Posterior cingulate gyrus (tissue), 11 donors: Measurements from ENCODE around the gene CDKAL1.

Experiments used
- DNase-seq, 10 donors: peaks; one replicate each; pipeline versions ENCODE4 v3.0.0 to v3.0.0-alpha.2; 2020 to 2021; ENCODE audit warnings: mixed read lengths in 3 of 10
- intact Hi-C: fragments of 100-400 bp; cut with DNase I; formaldehyde crosslinking; loops from one replicate; pipeline ENCODE4 v1.15.1; 2023

Gene CDKAL1

DNA sequence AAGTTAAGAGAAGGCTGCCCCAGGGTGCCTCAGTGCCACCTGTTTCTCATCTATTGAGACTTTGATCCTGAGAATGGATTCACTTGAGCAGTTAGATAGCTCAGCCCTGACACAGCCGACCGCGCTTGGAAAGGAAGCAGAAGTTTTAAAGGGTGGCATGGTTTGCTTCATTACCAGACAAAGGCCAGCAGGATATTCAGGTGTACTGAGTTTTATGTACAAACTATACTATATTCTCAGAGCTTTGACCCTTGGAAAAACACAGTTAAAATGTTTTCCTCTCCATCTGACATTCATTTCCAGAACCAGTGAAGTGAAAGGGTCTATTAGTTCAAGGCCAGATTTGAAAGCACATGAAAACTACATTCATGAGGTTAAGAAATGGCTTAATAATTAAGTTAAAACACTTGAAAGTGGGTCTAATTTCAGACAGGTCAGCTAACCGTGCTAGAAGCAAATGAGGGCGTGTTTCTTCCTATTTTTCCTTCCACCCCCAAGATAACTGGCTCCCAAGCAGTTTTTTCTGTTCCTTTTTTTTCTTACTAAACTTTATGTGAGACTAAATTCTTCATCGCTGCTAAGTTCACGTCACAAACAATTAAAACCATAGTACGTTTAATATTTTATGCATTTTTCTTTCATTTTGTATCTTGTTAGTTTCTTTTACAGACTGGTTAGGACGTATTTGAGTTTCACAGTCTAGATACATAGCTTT lies 674.0 kb downstream of the CDKAL1 start:
- no peak for DNase-seq
- intact Hi-C loops = no loop called here

DNA sequence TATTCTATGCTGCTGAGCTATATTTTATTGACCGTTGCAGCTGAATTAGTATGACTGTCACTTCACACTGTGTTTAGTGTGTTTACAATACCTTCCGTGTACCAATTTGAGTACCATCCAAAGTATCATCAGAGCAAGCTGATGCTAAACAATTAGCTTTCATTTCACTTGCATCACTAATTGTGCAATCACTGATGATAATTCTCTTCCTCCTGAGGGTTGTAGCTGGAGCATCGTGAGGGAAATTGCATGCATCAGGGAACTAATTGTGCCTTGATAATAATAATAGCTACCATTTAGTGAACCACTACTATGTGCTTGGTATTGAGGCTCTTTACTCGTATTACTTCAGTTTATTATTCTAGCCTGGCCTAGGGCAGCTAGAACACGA lies 674.5 kb downstream of the CDKAL1 start:
- intact Hi-C loops = no loop called here
- DNase-seq = no peak

DNA sequence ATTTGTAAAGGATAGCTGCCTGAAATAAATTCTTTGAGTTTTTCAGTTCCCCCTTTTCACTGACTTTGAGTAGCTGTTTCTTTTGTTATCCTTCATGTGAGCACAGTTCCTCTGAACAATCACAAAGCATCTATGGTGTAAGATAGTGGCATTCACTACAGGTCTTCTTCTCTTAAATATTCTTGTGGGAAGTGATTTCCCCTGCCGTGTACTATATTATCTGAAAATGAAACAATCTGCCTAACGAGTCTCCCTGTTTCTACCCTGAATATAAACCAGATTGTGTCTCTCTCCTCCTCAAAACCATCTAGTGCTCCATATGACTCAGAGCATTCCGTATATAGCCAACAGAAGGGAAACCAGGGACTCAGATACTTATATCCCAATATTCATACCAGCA lies 679.2 kb downstream of the CDKAL1 start:
- intact Hi-C loops = no loop called here
- DNase-seq = no peak

DNA sequence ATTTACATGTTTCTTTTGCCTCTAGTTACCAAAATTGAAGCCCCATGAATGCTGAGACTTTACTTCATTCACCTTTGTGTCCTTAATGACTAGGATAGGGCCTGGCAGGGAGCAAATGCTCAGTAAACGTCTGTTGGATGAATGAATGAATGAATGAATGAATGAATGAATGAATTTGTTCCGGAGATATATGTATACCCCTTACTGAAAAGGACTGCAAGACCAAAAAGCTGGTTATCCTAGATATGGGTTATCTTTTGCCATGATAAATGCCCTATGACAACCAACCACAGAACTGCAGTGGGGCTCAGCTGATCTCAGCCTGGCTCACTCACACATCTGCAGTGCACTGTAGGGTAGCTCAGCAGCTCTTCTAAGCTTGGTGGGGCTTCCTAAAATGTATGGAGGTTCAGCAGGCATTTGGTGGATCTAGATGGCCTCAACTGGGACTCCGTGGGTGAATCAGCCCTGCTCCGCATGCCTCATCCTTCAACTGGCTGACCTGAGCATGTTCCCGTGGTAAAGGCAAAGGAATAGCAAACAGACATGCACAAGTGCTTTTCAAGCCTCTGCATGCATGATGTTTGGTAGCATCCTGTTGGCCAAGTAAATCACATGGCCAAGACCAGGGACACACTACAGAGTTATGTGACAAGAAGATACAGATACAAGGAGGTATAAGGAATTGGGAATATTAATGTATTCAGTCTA lies 680.6 kb downstream of the CDKAL1 start:
- DNase-seq = no peak
- intact Hi-C loops = no loop called here

DNA sequence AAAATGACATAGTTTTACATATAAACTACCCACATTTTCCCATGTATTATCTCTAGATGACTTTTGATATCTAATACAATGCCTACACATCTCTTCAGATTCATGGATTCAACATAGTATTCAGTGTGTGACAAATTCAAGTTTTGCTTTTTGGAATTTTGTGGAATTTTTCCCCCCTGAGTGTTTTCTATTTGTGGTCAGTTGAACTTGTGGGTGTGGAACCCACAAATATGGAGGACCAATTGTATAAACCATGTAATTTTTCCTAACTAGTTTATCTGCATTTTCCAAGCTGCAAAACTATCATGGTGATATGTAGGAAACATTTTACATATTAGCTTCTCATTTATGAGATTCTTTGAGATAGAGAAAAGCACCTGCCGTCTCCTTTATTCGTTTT lies 685.0 kb downstream of the CDKAL1 start:
- no peak for DNase-seq
- intact Hi-C loops = no loop called here

DNA sequence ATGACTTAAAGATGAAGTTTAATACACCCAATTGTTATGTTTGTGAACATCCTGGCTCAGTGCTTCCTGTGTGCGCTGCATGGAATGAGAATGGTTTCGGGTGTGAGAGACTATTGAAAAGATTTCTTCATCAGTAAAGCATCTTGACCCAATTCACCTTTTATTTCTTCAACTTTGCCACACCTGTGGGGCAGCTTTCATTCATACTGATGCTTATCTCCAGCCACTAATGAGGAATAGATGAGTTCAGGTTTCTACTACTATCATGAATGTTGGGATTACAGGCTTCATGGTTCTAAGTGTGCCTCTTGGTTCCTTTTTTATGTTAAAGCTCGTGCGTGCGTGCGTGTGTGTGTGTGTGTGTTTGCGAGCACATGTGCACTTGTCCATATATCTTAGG lies 685.6 kb downstream of the CDKAL1 start:
- intact Hi-C loops = no loop called here
- DNase-seq = no peak

DNA sequence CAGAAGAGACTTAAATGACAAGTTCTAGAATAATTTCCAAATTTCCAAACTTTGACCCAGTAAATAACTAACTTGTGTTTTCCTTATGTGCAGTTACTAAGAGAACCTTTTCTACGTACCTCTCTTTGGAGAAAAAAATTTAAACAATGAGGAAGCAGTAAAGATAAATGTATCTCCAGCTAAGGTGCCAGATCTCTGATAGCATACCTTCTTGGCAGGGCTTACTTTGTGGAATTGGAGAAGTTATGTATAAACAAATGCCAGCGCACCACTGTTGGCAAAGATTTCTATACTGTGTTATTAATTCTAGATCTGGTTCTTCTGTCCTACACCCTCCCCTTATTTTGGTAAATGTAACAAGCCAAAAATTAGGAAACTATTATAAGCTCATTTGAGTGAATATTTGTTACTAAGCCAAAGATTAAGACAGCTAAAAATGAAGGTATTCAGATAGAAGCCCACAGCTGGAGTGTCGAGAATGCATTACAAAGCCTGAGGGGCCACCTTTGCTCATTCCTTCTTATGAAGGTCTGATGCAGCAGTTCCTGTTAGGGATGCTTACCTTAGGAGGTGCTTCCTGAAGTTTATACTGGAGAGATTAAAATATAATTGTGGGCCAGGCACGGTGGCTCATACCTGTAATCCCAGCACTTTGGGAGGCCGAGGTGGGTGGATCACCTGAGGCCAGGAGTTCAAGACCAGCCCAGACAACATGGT lies 686.2 kb downstream of the CDKAL1 start:
- no peak for DNase-seq
- intact Hi-C loops = no loop called here

DNA sequence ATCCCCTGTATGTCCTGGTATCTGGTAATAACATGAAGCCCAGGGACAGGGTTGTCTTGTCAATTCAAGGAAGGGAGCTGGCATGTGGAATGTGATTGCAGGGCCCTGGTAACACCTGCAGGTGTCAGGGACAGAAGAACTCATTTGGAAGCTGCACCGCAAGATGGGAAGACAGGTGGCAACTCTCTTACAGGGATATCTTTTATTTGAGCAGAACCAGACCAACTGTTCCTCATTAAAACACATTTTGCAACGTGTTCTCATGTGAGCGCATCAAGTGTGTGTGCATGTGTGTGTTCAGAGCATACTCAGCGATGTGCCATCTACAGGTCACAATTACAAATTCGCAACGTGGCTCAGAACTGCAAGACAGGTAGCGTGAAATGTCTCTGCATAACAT lies 688.4 kb downstream of the CDKAL1 start:
- intact Hi-C loops = no loop called here
- DNase-seq = no peak

DNA sequence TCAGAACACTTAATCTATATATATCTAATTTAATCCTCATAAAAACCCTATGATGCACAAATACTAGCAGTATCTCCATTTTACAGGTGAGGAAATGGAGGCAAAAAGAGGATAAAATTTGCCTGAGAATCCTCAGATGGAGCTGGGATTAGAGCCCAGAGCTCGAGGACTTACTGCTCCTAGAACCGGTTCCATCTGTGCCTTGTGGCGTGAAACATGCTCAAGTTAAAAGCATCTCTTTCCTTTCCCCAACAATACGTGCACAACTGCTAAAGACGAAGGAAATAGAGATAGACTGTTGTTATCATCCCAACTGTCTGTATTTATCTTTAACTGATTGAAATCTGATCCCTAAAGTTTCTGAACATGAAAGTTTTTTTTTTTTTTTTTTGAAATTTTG lies 691.7 kb downstream of the CDKAL1 start:
- intact Hi-C loops = no loop called here
- DNase-seq = no peak

DNA sequence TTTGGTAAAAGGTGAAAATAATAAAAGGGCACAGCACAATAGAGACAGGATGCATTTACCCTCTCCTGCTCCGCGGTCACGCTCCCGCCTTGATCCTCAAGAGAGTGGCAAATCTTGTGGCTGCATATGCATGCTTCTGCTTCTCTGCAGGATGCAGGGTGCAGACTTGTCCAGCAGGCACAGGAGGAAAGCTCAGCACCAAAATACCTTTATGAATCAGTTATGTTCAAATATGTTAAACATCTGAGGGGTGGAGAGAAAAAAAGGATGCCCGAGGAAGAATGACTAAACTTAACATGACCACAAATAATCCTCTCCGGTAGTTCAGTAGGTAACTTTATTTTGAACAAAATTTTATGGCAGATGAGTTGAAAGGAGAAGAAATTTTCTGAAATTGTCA lies 693.2 kb downstream of the CDKAL1 start:
- intact Hi-C loops = no loop called here
- no peak for DNase-seq

DNA sequence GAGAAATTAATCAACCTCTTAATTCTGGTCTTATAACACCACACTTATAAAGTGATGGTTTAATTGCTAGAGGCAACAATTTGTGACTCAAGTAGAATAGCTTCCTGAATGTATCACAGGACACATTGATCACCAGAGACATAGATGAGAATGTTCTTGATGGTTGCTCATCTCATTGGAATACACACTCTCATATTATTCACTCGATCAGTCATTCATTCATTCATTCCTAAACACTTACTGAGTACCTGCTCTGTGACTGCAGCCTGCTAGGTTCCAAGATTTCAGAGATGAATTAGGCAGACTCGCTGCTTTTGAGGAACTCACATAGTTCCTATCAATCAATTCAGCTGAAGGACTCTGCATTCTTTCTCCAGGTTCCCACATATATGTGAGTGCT lies 694.2 kb downstream of the CDKAL1 start:
- intact Hi-C loops = no loop called here
- DNase-seq = no peak

DNA sequence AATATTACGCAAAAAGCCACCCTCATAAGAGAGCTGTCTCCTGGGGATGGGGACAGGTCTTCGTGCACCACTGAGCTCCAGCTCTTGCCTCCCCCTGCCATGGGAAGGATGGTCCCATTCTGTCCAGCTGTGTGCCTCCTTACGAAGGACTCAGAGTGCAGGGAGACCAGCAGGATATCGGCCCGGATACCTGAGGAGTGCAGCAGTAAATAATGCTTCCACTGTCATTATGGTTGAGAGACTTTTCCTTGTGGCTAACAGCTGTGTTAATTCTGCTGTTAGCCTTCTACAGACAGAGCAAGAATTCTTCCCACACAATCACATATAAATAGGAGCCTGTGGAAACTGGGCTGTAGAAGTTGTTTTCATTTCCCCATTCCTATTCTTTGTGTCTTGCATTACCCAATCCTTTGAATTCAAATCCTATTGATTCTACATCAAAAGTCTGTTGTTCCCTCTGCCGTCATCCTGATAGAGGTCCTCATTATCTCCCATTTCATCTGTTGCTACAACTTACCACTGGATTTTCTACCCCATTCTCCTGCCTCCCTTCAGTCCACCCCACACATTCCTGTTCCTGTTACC lies 694.7 kb downstream of the CDKAL1 start:
- DNase-seq = no peak
- intact Hi-C loops = no loop called here

DNA sequence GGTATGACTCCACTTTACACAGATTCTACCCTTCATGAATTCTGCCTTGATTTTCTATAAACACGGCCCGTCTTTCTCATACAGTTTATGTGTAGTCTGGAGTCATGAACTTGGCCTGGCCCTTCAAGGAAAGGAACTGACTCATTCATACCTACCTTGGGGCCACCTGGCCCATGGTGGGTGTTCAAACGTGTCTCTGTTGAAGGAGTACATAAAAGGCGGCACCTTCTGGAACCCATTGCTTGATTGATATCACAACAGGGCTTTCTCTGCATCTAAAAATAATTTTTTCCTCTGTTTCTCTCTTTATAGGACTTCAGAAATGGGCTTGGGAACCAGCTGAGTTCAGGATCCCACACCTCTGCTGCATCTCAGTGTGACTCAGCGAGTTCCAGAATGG lies 696.3 kb downstream of the CDKAL1 start:
- intact Hi-C loops = no loop called here
- DNase-seq = no peak

DNA sequence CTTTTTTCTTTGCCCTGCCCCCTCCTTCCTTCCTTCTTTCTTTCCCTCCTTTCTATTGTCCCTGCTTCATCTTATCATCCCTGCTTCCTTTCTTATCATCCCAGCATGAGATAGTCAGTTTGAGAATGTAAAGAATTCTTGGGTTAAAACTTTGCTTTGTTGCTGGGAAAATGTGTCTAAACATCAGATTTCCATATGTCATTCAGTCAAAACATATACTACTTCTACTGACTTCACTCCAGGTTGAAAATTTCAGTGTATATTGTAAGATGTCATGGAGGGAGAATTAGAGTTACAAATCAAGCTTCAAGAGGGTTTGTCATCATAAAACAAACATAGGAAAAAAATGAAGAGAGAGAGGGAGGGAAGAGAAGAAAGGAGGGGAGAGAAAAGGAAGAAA lies 700.9 kb downstream of the CDKAL1 start:
- DNase-seq = no peak
- intact Hi-C loops = no loop called here

DNA sequence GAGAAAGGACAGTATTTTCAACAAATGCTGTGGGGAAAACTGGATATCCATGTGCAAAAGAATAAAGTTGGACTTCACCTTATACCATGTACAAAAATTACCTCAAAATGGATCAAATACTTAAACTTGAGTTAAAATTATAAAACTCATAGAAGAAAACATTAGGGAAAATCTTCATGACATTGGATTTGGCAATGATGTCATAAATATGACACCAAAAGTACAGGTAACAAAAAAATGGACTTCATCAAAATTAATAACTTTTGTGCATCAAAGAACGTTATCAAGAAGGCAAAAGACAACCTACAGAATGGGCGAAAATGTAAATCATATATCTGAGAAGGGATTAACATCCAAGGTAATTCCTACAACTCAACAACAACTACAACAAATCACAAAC lies 704.0 kb downstream of the CDKAL1 start:
- DNase-seq = no peak
- intact Hi-C loops = no loop called here

DNA sequence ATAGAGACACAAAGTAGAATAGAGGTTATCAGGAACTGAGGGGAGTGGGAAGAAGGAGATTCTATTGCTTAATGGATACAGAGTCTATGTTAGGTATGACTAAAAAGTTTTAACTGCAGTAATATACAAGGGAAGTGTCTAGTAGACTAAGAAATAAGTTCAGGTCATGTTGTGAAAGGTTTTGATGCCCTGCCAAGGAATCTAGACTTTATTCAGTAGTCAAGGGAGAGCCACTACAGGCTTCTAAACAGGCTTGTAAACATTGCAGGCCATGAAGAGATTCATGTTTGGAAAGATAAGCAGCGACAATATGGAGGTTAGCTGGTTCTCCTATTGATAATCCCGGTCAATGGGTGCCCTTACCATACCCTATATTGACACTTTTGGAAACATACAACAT lies 706.5 kb downstream of the CDKAL1 start:
- intact Hi-C loops = no loop called here
- no peak for DNase-seq

DNA sequence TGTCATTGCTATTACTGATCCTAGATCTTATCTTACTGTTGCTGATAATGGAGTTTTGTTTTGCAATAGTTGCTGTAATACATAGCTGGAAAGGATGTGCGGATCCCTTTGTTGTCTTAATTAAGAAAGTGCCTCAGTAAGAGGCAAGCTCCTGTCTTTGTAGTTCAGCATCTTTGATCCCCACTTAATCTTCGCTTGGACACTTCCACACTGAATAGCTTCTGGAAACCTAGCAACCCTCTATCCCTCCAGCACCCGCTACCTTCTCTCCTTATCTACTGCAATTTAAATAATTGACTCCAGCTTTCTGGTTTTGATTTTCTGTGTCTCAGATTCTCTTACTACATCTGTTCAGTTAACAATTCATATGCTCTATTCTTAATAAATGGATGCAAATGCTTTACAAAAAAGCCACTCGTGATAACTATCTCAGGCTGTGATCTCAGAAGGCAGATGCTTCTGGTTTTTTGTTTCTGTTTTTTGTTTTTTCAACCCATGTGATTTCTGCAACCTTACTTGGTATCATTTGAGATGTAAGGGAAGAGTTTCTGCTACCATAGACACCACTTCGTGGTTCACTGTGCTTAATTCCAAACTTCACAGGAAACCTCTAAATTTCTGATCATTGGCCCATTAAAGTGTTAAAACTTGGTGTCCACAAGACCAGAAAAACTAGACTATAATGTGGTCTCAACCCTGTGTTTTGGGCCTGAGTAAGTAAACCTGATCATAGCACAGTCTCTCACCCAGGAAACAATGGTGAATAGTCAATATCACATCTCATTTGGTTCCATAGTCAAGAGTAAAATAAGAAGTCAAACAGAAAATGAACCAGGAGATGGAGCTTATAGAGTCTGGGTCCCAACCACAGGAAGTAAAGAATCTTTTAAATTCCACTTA lies 707.2 kb downstream of the CDKAL1 start:
- intact Hi-C loops = no loop called here
- DNase-seq = no peak

DNA sequence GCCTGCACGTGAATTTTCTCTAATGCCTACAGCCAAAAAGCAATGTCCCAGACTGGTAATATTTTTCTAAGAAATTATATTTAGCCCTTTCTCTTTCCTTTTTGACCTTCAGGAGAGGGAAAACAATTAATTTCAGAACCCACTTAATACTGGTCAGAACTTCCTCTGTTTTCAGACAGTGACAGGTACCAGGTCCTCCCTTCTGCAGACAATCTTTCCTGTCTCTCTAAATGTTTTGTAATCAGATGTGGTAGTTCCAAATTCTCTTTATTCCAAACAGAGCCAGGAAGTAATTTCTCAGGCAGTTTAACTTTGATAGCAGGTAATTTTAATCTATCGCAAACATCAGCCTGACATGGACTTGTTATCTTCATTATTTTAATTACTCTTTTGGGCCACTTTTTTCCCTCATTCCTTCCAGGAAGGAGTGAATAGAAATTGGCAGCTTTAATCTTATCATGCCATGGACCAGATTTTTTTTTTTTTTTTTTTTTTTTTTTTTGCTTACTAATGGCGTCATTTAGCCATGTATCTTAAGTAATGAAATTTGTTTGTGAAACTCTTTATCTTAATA lies 710.7 kb downstream of the CDKAL1 start:
- intact Hi-C loops = no loop called here
- no peak for DNase-seq

DNA sequence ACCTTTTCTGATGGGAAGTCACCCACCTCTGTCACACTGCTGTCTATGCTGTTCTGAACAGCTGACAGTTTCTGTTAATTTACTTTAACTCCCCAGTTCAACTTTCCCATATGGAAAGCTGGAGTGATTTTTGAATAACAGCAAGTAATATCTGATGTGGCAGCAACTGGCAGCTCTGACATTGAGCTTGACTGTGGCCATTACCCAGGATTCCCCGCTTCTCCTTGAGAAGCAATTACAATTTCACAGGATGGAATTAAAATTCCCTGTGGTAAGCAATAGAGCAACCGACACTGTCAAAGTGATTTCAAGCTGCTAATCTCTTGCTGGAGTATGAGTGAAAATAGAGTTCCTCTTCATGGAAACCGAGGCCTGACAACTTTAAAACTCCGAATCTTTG lies 711.2 kb downstream of the CDKAL1 start:
- intact Hi-C loops = no loop called here

DNA sequence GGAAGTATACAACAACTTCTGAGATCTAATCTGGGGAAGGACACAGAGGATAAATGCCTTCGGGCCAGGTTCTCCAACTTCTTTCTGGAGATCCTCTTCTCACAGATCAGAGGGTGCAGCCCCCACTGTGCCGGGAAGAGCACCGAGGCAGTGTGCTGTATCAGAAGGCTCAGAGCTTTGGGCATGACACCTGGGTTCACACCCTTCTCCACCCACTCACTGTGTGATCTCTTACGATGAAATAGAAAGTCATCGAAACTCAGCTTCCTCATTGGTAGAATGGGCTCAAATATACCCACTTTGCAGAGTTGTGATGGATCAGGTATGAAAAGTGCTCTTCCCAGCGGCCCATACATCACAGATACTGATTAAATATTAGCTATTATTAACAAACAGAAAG lies 711.8 kb downstream of the CDKAL1 start:
- intact Hi-C loops = no loop called here
- no peak for DNase-seq

More for the DNA sequence above, 711.2 kb downstream of the CDKAL1 start:
- DNase-seq = no peak
